Esophagus squamous epithelium (tissue), 5 donors: Measurements from ENCODE around the gene SGCG. TPM values are rescaled to one million over a fixed set of nuclear protein-coding genes. Genes with fewer than 3 reads are reported as not detected.

ENCODE experiments used
- DNase-seq: peaks from one replicate; lab custom pipeline; 2025; lab: John Stamatoyannopoulos, UW
- H3K27ac ChIP-seq, 4 donors: fragments of 200-600 bp; sonication (generic); one replicate each; pipeline ENCODE4 v1.5.1; 2016 to 2019; ENCODE audit warnings: mild to moderate bottlenecking in 1 of 4
- H3K27me3 ChIP-seq, 4 donors: fragments of 200-600 bp; sonication (generic); 1 replicate in 3 of 4; 2 replicates in 1 of 4; pipeline versions ENCODE4 v1.5.1 to v1.6.0; 2017 to 2021; ENCODE audit warnings: antibody characterized with exemption in 1 of 4
- H3K36me3 ChIP-seq, 3 donors: fragments of 200-600 bp; sonication (generic); one replicate each; pipeline ENCODE4 v1.5.1; 2016 to 2019
- H3K4me1 ChIP-seq, 3 donors: fragments of 200-600 bp; sonication (generic); one replicate each; pipeline ENCODE4 v1.5.1; 2017 to 2019
- H3K4me3 ChIP-seq, 4 donors: fragments of 200-600 bp; sonication (generic); 1 replicate in 3 of 4; 2 replicates in 1 of 4; pipeline ENCODE4 v1.5.1; 2016 to 2019; ENCODE audit warnings: mild to moderate bottlenecking in 2 of 4, moderate library complexity in 1 of 4
- H3K9me3 ChIP-seq, 3 donors: fragments of 200-600 bp; sonication (generic); one replicate each; pipeline ENCODE4 v1.5.1; 2016 to 2019
- CTCF ChIP-seq, 6 experiments: fragments of 450-650 bp in 4 of 6; fragments of 200-600 bp in 2 of 6; sonication (generic) in 2 of 6; IDR thresholded peaks; one replicate each; pipeline ENCODE4 v1.5.1; 2016 to 2019; ENCODE audit warnings: antibody characterized with exemption in 6 of 6, mild to moderate bottlenecking in 4 of 6, moderate library complexity in 4 of 6
- POLR2A ChIP-seq, 4 donors: fragments of 450-650 bp; IDR thresholded peaks; one replicate each; pipeline ENCODE4 v1.6.1; 2017; ENCODE audit warnings: antibody characterized with exemption in 4 of 4, mild to moderate bottlenecking in 4 of 4, moderate library complexity in 3 of 4
- WGBS, 2 donors: methylation state at CpG; one replicate each; pipeline ENCODE4 v1.1.5; 2018; 5-methylcytosine and 5-hydroxymethylcytosine counted together
- intact Hi-C: fragments of 100-400 bp; cut with DNase I; formaldehyde crosslinking; loops from one replicate; pipeline ENCODE4 v1.15.0; 2022
- total RNA-seq, 4 donors: library from RNA; depleted of rRNA; stranded (reverse); fragments of >200 nt; gene quantifications; one replicate each; pipeline ENCODE4 v1.1.0, GENCODE V29; 2016
- donor health status: DM: yes; HTN: yes; CAD: no.

The SGCG gene
- total RNA-seq, 4 donors from 2014 or later = 0.57 TPM; not detected in 3

- DNase-seq = no peak
- intact Hi-C loops = no loop called here
- TF ChIP-seq POLR2A (IDR thresholded peaks at IDR 0.05) (no peak), CTCF (IDR thresholded peaks at IDR 0.05) (peak in 4 of 6 experiments; percentile 28 to 53 (median 49))
- H3K27ac ChIP-seq = no peak overlapping the region
- no peaks in the 10 kb centered on the region for H3K36me3 ChIP-seq
- peak overlapping the region; percentile 20 to 66 (median 40) for H3K4me3 ChIP-seq
- H3K27me3 ChIP-seq = peaks cover 0 to 34% (median 0%) of the 10 kb centered on the region in 4 donors
- peaks cover 0 to 17% (median 8%) of the 10 kb centered on the region in 3 donors for H3K4me1 ChIP-seq
- H3K9me3 ChIP-seq = no peaks in the 10 kb centered on the region
- 6 to 16% methylated on average over 13 to 17 of the region's 25 CpGs for WGBS, 2 donors
Measured at GRCh38 chr13:23159205-23159759, 21.5 kb upstream of the SGCG start.

- H3K4me1 ChIP-seq = peaks cover 0 to 17% (median 8%) of the 10 kb centered on the region in 3 donors
- peak overlapping the region; percentile 20 to 66 (median 40) for H3K4me3 ChIP-seq
- peaks cover 0 to 34% (median 0%) of the 10 kb centered on the region in 4 donors for H3K27me3 ChIP-seq
- TF ChIP-seq POLR2A (IDR thresholded peaks at IDR 0.05) (no peak), CTCF (IDR thresholded peaks at IDR 0.05) (no peak)
- WGBS, 2 donors = 3 to 12% methylated on average over 31 to 39 of the region's 79 CpGs
- intact Hi-C loops = no loop called here
- H3K9me3 ChIP-seq = no peaks in the 10 kb centered on the region
- H3K27ac ChIP-seq = no peak overlapping the region
- DNase-seq = no peak
- H3K36me3 ChIP-seq = no peaks in the 10 kb centered on the region
Measured at GRCh38 chr13:23159760-23160637, 20.8 kb upstream of the SGCG start.

- H3K4me3 ChIP-seq = peak overlapping the region; percentile 20 to 66 (median 40)
- 33 to 49% methylated on average over 19 of the region's 19 CpGs for WGBS, 2 donors
- DNase-seq = no peak
- TF ChIP-seq POLR2A (IDR thresholded peaks at IDR 0.05) = no peak
- no peak for TF ChIP-seq CTCF (IDR thresholded peaks at IDR 0.05)
- H3K27ac ChIP-seq = no peak overlapping the region
- H3K9me3 ChIP-seq = no peaks in the 10 kb centered on the region
- intact Hi-C loops = no loop called here
- H3K36me3 ChIP-seq = no peaks in the 10 kb centered on the region
- peaks cover 0 to 34% (median 0%) of the 10 kb centered on the region in 4 donors for H3K27me3 ChIP-seq
- peaks cover 0 to 17% (median 8%) of the 10 kb centered on the region in 3 donors for H3K4me1 ChIP-seq
Measured at GRCh38 chr13:23160638-23161480, 19.9 kb upstream of the SGCG start.

GRCh38 chr13:23161481-23161825 is 19.3 kb upstream of the SGCG start:
- intact Hi-C loops = no loop called here
- peaks cover 0 to 34% (median 0%) of the 10 kb centered on the region in 4 donors for H3K27me3 ChIP-seq
- peaks cover 0 to 17% (median 8%) of the 10 kb centered on the region in 3 donors for H3K4me1 ChIP-seq
- H3K4me3 ChIP-seq = no peak overlapping the region
- H3K36me3 ChIP-seq = no peaks in the 10 kb centered on the region
- TF ChIP-seq CTCF (IDR thresholded peaks at IDR 0.05) (no peak), POLR2A (IDR thresholded peaks at IDR 0.05) (no peak)
- WGBS, 2 donors = 34 to 57% methylated on average over 3 of the region's 3 CpGs
- no peak for DNase-seq
- H3K27ac ChIP-seq = no peak overlapping the region
- H3K9me3 ChIP-seq = no peaks in the 10 kb centered on the region
